Measurements from ENCODE around the gene RDM1.

Gene RDM1

GRCh38 chr17:35915153-35915964, 15.2 kb downstream of the RDM1 start:
- no peaks in the 10 kb centered on the region for H3K27me3 ChIP-seq (ENCODE audit: insufficient read depth, poor library complexity, severe bottlenecking)
- ATAC-seq (ENCODE audit: low read depth) (no peak), DNase-seq (ENCODE audit: low spot score) (no peak)
- no peak overlapping the region for H3K4me3 ChIP-seq (ENCODE audit: severe bottlenecking)
- no peaks in the 10 kb centered on the region for H3K9me3 ChIP-seq (ENCODE audit: severe bottlenecking)
- no peaks in the 10 kb centered on the region for H3K4me1 ChIP-seq (ENCODE audit: insufficient read depth, poor library complexity, severe bottlenecking)
- TF ChIP-seq, protein P1, sequence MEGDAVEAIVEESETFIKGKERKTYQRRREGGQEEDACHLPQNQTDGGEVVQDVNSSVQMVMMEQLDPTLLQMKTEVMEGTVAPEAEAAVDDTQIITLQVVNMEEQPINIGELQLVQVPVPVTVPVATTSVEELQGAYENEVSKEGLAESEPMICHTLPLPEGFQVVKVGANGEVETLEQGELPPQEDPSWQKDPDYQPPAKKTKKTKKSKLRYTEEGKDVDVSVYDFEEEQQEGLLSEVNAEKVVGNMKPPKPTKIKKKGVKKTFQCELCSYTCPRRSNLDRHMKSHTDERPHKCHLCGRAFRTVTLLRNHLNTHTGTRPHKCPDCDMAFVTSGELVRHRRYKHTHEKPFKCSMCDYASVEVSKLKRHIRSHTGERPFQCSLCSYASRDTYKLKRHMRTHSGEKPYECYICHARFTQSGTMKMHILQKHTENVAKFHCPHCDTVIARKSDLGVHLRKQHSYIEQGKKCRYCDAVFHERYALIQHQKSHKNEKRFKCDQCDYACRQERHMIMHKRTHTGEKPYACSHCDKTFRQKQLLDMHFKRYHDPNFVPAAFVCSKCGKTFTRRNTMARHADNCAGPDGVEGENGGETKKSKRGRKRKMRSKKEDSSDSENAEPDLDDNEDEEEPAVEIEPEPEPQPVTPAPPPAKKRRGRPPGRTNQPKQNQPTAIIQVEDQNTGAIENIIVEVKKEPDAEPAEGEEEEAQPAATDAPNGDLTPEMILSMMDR (IDR thresholded peaks at IDR 0.05; ENCODE audit: poor library complexity, severe bottlenecking): no peak
- no peaks in the 10 kb centered on the region for H3K36me3 ChIP-seq (ENCODE audit: low read depth)
- no peak overlapping the region for H3K27ac ChIP-seq (ENCODE audit: poor library complexity, severe bottlenecking)

GRCh38 chr17:35914354-35914753, 16.2 kb downstream of the RDM1 start:
- Histone ChIP-seq H3K4me1 (ENCODE audit: insufficient read depth, poor library complexity, severe bottlenecking) (no peaks in the 10 kb centered on the region), H3K36me3 (ENCODE audit: low read depth) (no peaks in the 10 kb centered on the region), H3K27me3 (ENCODE audit: insufficient read depth, poor library complexity, severe bottlenecking) (no peaks in the 10 kb centered on the region), H3K27ac (ENCODE audit: poor library complexity, severe bottlenecking) (no peak overlapping the region), H3K9me3 (ENCODE audit: severe bottlenecking) (no peaks in the 10 kb centered on the region), H3K4me3 (ENCODE audit: severe bottlenecking) (no peak overlapping the region)
- TF ChIP-seq, protein P1 (IDR thresholded peaks at IDR 0.05; ENCODE audit: poor library complexity, severe bottlenecking): no peak
- ATAC-seq (ENCODE audit: low read depth) (no peak), DNase-seq (ENCODE audit: low spot score) (no peak)

- Histone ChIP-seq H3K36me3 (ENCODE audit: low read depth) (no peaks in the 10 kb centered on the region), H3K4me3 (ENCODE audit: severe bottlenecking) (no peak overlapping the region), H3K27ac (ENCODE audit: poor library complexity, severe bottlenecking) (no peak overlapping the region), H3K9me3 (ENCODE audit: severe bottlenecking) (no peaks in the 10 kb centered on the region), H3K27me3 (ENCODE audit: insufficient read depth, poor library complexity, severe bottlenecking) (no peaks in the 10 kb centered on the region), H3K4me1 (ENCODE audit: insufficient read depth, poor library complexity, severe bottlenecking) (no peaks in the 10 kb centered on the region)
- ATAC-seq (ENCODE audit: low read depth): no peak
- no peak for DNase-seq (ENCODE audit: low spot score)
- TF ChIP-seq, protein P1 (IDR thresholded peaks at IDR 0.05; ENCODE audit: poor library complexity, severe bottlenecking): no peak
Observed at GRCh38 chr17:35913609-35914008, 17.0 kb downstream of the RDM1 start.

GRCh38 chr17:35912942-35913341, 17.6 kb downstream of the RDM1 start:
- no peak for DNase-seq (ENCODE audit: low spot score)
- H3K4me1 ChIP-seq (ENCODE audit: insufficient read depth, poor library complexity, severe bottlenecking): no peaks in the 10 kb centered on the region
- no peak overlapping the region for H3K4me3 ChIP-seq (ENCODE audit: severe bottlenecking)
- no peaks in the 10 kb centered on the region for H3K9me3 ChIP-seq (ENCODE audit: severe bottlenecking)
- H3K36me3 ChIP-seq (ENCODE audit: low read depth): no peaks in the 10 kb centered on the region
- ATAC-seq (ENCODE audit: low read depth): no peak
- no peaks in the 10 kb centered on the region for H3K27me3 ChIP-seq (ENCODE audit: insufficient read depth, poor library complexity, severe bottlenecking)
- no peak overlapping the region for H3K27ac ChIP-seq (ENCODE audit: poor library complexity, severe bottlenecking)
- TF ChIP-seq, protein P1 (IDR thresholded peaks at IDR 0.05; ENCODE audit: poor library complexity, severe bottlenecking): no peak

- no peaks in the 10 kb centered on the region for H3K36me3 ChIP-seq (ENCODE audit: low read depth)
- DNase-seq (ENCODE audit: low spot score): no peak
- no peak overlapping the region for H3K27ac ChIP-seq (ENCODE audit: poor library complexity, severe bottlenecking)
- no peak for ATAC-seq (ENCODE audit: low read depth)
- no peaks in the 10 kb centered on the region for H3K27me3 ChIP-seq (ENCODE audit: insufficient read depth, poor library complexity, severe bottlenecking)
- TF ChIP-seq, protein P1 (IDR thresholded peaks at IDR 0.05; ENCODE audit: poor library complexity, severe bottlenecking): no peak
- H3K9me3 ChIP-seq (ENCODE audit: severe bottlenecking): no peaks in the 10 kb centered on the region
- H3K4me3 ChIP-seq (ENCODE audit: severe bottlenecking): no peak overlapping the region
- no peaks in the 10 kb centered on the region for H3K4me1 ChIP-seq (ENCODE audit: insufficient read depth, poor library complexity, severe bottlenecking)
Observed at GRCh38 chr17:35912339-35912912, 18.1 kb downstream of the RDM1 start.
